ENCODE data around the gene TUBB8. TPM values are rescaled to one million over a fixed set of nuclear protein-coding genes. Genes with fewer than 3 reads are reported as not detected.

The TUBB8 gene
- total RNA-seq, 2 donors from 2014 or later = not detected

GRCh38 chr10:92153-92552 is 43.1 kb upstream of the TUBB8 start:
- Histone ChIP-seq H3K4me1 (no peaks in the 10 kb centered on the region), H3K27ac (no peak overlapping the region), H3K27me3 (no peaks in the 10 kb centered on the region), H3K36me3 (no peaks in the 10 kb centered on the region), H3K9ac (ENCODE audit: low read depth in 2 of 2, low read length in 2 of 2) (no peak overlapping the region), H3K4me3 (no peak overlapping the region), H3K9me3 (no peaks in the 10 kb centered on the region)
- DNase-seq = no peak
- TF ChIP-seq CTCF (IDR thresholded peaks at IDR 0.05) = no peak
- intact Hi-C loops (cut with DNase I) = no loop called here

- Histone ChIP-seq H3K27me3 (no peaks in the 10 kb centered on the region), H3K36me3 (no peaks in the 10 kb centered on the region), H3K27ac (no peak overlapping the region), H3K9ac (ENCODE audit: low read depth in 2 of 2, low read length in 2 of 2) (no peak overlapping the region), H3K4me3 (no peak overlapping the region), H3K9me3 (no peaks in the 10 kb centered on the region), H3K4me1 (no peaks in the 10 kb centered on the region)
- intact Hi-C loops (cut with DNase I) = no loop called here
- no peak for TF ChIP-seq CTCF (IDR thresholded peaks at IDR 0.05)
- no peak for DNase-seq
Measured at GRCh38 chr10:91313-91712, 42.2 kb upstream of the TUBB8 start.

DNA sequence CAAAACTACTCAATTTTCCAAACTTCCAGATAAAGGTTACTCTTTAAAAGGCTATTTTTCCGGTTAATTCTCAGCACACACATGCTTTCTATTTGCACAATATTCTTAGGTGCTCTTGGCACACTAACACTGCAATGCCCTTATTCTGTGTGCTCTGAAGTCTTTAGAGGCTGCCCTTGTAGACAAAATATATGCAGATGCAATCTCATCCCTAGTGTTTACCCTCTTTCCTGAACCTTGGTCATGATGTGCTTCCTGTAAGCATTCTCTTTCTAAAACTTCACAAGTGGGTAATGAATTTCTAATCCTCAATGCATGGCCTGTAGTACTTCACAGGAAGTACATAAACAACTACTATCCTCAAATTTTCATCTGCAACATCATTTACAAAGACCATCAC is 41.1 kb upstream of the TUBB8 start:
- intact Hi-C loops (cut with DNase I) = no loop called here
- no peak for DNase-seq
- no peaks in the 10 kb centered on the region for H3K9me3 ChIP-seq
- H3K36me3 ChIP-seq = no peaks in the 10 kb centered on the region
- no peak overlapping the region for H3K4me3 ChIP-seq
- TF ChIP-seq CTCF (IDR thresholded peaks at IDR 0.05) = no peak
- no peaks in the 10 kb centered on the region for H3K27me3 ChIP-seq
- no peak overlapping the region for H3K27ac ChIP-seq
- H3K4me1 ChIP-seq = no peaks in the 10 kb centered on the region
- no peak overlapping the region for H3K9ac ChIP-seq (ENCODE audit: low read depth in 2 of 2, low read length in 2 of 2)

DNA sequence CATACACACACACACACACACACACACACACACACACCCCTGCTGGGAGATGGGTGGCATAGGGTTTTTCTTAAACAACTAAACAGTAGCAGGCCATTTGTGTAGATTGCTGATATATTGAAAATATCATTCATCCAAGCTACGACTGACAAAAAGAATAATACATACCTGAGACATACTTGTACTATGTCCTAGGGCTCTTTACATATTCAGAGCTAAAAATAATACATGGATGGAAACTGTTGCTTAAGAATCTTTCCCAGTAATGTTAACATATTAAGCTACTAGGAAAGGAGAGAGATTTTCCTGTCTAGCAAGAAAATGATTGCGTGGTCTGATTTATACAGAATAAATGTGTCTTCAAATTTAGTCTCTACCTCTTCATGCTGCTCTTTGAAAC is 40.2 kb upstream of the TUBB8 start:
- Histone ChIP-seq H3K27ac (no peak overlapping the region), H3K9me3 (no peaks in the 10 kb centered on the region), H3K4me1 (no peaks in the 10 kb centered on the region), H3K27me3 (no peaks in the 10 kb centered on the region), H3K36me3 (no peaks in the 10 kb centered on the region), H3K4me3 (no peak overlapping the region), H3K9ac (ENCODE audit: low read depth in 2 of 2, low read length in 2 of 2) (no peak overlapping the region)
- TF ChIP-seq CTCF (IDR thresholded peaks at IDR 0.05) = no peak
- intact Hi-C loops (cut with DNase I) = no loop called here
- no peak for DNase-seq

- Histone ChIP-seq H3K9ac (ENCODE audit: low read depth in 2 of 2, low read length in 2 of 2) (no peak overlapping the region), H3K4me3 (no peak overlapping the region), H3K27ac (no peak overlapping the region), H3K36me3 (no peaks in the 10 kb centered on the region), H3K4me1 (no peaks in the 10 kb centered on the region), H3K9me3 (no peaks in the 10 kb centered on the region), H3K27me3 (no peaks in the 10 kb centered on the region)
- no peak for DNase-seq
- intact Hi-C loops (cut with DNase I) = no loop called here
- TF ChIP-seq CTCF (IDR thresholded peaks at IDR 0.05) = no peak
Measured at GRCh38 chr10:88253-88652, 39.2 kb upstream of the TUBB8 start.

Data from colonic mucosa (tissue), 4 donors.